Right ventricle myocardium superior (tissue), 1 donor: Measurements from ENCODE around the gene OR6S1. TPM values are rescaled to one million over a fixed set of nuclear protein-coding genes. Genes with fewer than 3 reads are reported as not detected.
"Not testable (repeated sequence)": the region's sequence is repeated elsewhere in the genome, so short reads cannot be mapped to it uniquely, and the experiment has no call there.

ENCODE experiments used
- ATAC-seq: fragments of 200-7000 bp; cut with Tn5 transposase; one replicate; pipeline ENCODE4 v1.9.1; 2020; ENCODE audit warnings: mild to moderate bottlenecking; ENCODE audit not compliant: poor library complexity
- DNase-seq: peaks from one replicate; pipeline ENCODE4 v3.0.0-alpha.2; 2020
- intact Hi-C: fragments of 100-400 bp; cut with DNase I; formaldehyde crosslinking; loops from one replicate; pipeline ENCODE4 v1.11.2; 2022
- total RNA-seq: library from RNA; stranded (reverse); fragmentation: NEBNext Ultra II Directional; extraction: Animal tissue kit (Norgen Biotek cat#: 25700); gene quantifications from one replicate; pipeline ENCODE4 v1.2.1, GENCODE V29; 2021
- donor health status: DM: no; HTN: yes; CAD: no; lungs with severe emphysema.

Gene OR6S1
- total RNA-seq, 1 donor from 2014 or later, result not detected

DNA sequence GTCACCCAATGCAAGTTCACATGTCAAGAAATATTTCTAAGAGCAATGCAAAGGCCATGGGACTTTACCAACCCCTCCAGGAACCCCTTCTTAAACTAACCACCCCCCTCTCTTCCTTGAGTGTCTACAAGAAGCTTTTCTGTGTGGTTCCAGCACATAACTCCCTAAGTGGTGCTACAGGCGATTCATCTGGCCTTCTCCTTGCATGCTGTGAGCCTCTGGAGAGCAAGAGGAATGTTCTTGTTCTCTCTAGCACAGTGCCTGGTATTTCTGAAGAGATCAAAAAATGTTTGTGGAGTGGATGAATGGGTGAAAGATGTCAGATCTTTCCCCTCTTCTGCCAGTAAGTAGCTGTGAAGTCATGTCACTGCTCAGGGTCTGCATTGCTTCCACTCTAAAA is 44.4 kb downstream of the OR6S1 start:
- DNase-seq (no peak), ATAC-seq (no peak)
- intact Hi-C loops, result no loop called here

- ATAC-seq, DNase-seq, intact Hi-C loops: not testable (repeated sequence)
Observed at GRCh38 chr14:20595726-20596125, 45.8 kb downstream of the OR6S1 start.

DNA sequence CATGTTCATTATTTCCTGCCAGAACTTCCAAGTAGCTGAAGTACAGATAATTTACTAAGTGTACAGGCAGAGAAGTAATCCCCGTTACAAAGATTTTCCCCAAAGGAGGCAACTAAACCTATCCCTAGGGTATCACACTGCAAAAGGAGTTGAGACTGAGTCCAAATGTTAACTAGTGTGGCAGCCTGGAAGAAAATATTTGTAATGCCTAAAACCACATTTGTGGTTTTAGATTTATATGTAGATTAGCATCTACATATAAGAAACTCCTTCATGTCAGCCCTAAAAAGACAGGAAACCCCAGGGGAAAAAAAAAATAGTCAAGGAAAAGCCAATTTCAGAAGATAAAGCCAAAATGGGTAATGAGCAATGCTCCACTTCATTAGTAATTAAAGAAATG is 48.9 kb downstream of the OR6S1 start:
- ATAC-seq (no peak), DNase-seq (no peak)
- intact Hi-C loops, result no loop called here

- ATAC-seq (no peak), DNase-seq (no peak)
- intact Hi-C loops, result no loop called here
Observed at GRCh38 chr14:20591235-20591634, 50.3 kb downstream of the OR6S1 start, which contains the start of gene RNASE12. RNASE12 (minus strand) TSS chr14:20591376; CDS start chr14:20590723, 653 bp downstream.

Other genes with a start within 250 kb of the OR6S1 start
- 9.3 TPM for gene TEP1, start 228.2 kb downstream of the OR6S1 start, total RNA-seq
- 0.70 TPM for gene KLHL33, start 205.5 kb downstream of the OR6S1 start, total RNA-seq
- 15.6 TPM for gene OSGEP, start 186.9 kb downstream of the OR6S1 start, total RNA-seq
- 69.2 TPM for gene APEX1, start 186.5 kb downstream of the OR6S1 start, total RNA-seq
- 18.4 TPM for gene PIP4P1, start 180.3 kb downstream of the OR6S1 start, total RNA-seq
- gene PNP, start 172.3 kb downstream of the OR6S1 start, total RNA-seq, result 6.2 TPM
- 0.32 TPM for gene RNASE10, start 136.2 kb downstream of the OR6S1 start, total RNA-seq
- not detected for gene RNASE9, start 80.6 kb downstream of the OR6S1 start, total RNA-seq
- not detected for gene RNASE11, start 53.7 kb downstream of the OR6S1 start, total RNA-seq
- gene RNASE12, start 50.3 kb downstream of the OR6S1 start, total RNA-seq, result not detected
- 9.4 TPM for gene RNASE4, start 42.9 kb upstream of the OR6S1 start, total RNA-seq
- gene ANG, start 47.1 kb upstream of the OR6S1 start, total RNA-seq, result 5.3 TPM
- gene EDDM3A, start 104.2 kb upstream of the OR6S1 start, total RNA-seq, result not detected
- gene EDDM3B, start 126.7 kb upstream of the OR6S1 start, total RNA-seq, result not detected
- gene RNASE6, start 139.6 kb upstream of the OR6S1 start, total RNA-seq, result 6.4 TPM
- gene RNASE1, start 161.2 kb upstream of the OR6S1 start, total RNA-seq, result 317 TPM
- not detected for gene RNASE3, start 249.7 kb upstream of the OR6S1 start, total RNA-seq